ENCODE measurements around the gene LGR6. TPM values are rescaled to one million over a fixed set of nuclear protein-coding genes. Genes with fewer than 3 reads are reported as not detected.

Gene LGR6
- total RNA-seq, 3 donors from 2014 or later: 2.6 to 11.3 TPM; not detected in 1

GRCh38 chr1:202210385-202210784 is 16.8 kb downstream of the LGR6 start:
- H3K36me3 ChIP-seq: no peaks in the 10 kb centered on the region
- DNase-seq (ENCODE audit: low spot score in 2 of 2): peak in 1 of 2 donors; percentile 76
- TF ChIP-seq POLR2AphosphoS5 (IDR thresholded peaks at IDR 0.05) (no peak), CTCF (IDR thresholded peaks at IDR 0.05) (no peak), POLR2A (IDR thresholded peaks at IDR 0.05) (no peak)
- no peak overlapping the region for H3K27ac ChIP-seq
- no peaks in the 10 kb centered on the region for H3K9me3 ChIP-seq
- no peaks in the 10 kb centered on the region for H3K4me1 ChIP-seq
- no peak overlapping the region for H3K4me3 ChIP-seq
- intact Hi-C loops (cut with DNase I; ENCODE audit: low total_unique reads): no loop called here
- peaks cover 0 to 4% of the 10 kb centered on the region in 2 donors for H3K27me3 ChIP-seq

GRCh38 chr1:202210969-202211368 is 17.4 kb downstream of the LGR6 start:
- Histone ChIP-seq H3K9me3 (no peaks in the 10 kb centered on the region), H3K4me1 (no peaks in the 10 kb centered on the region), H3K27ac (no peak overlapping the region), H3K27me3 (peaks cover 0 to 4% of the 10 kb centered on the region in 2 donors), H3K36me3 (no peaks in the 10 kb centered on the region), H3K4me3 (no peak overlapping the region)
- DNase-seq (ENCODE audit: low spot score in 2 of 2): no peak
- intact Hi-C loops (cut with DNase I; ENCODE audit: low total_unique reads): no loop called here
- TF ChIP-seq POLR2A (IDR thresholded peaks at IDR 0.05): no peak
- no peak for TF ChIP-seq CTCF (IDR thresholded peaks at IDR 0.05)

DNA sequence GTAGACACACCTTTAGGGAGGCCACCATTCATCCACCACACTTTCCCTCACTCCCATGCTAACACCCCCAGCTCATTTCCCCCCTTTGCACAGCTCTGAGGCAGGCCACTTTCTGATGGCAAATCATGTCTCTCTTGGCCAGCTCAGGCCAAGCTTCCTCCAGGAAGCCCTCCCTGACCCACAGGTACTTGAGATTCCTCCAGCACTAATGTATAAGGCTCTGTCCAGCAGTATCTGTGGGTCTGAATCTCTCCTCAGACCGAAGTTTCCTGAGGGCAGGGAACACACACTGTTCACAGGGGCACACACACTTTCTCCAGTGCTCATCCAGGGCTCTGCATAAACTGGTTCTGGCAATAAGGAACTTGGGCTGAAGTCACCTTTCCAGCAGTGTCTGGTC is 19.2 kb downstream of the LGR6 start:
- intact Hi-C loops (cut with DNase I; ENCODE audit: low total_unique reads): no loop called here
- Histone ChIP-seq H3K36me3 (no peaks in the 10 kb centered on the region), H3K27ac (no peak overlapping the region)

GRCh38 chr1:202213361-202214088 is 19.9 kb downstream of the LGR6 start:
- TF ChIP-seq POLR2AphosphoS5 (IDR thresholded peaks at IDR 0.05): no peak
- peak in 1 of 3 donors; percentile 12 for TF ChIP-seq CTCF (IDR thresholded peaks at IDR 0.05)
- TF ChIP-seq POLR2A (IDR thresholded peaks at IDR 0.05): no peak
- H3K4me3 ChIP-seq: peak overlapping the region in 2 of 3 donors; percentile 47 to 64
- no peaks in the 10 kb centered on the region for H3K9me3 ChIP-seq
- intact Hi-C loops (cut with DNase I; ENCODE audit: low total_unique reads): no loop called here
- H3K27me3 ChIP-seq: peaks cover 0 to 3% of the 10 kb centered on the region in 2 donors
- peak overlapping the region; percentile 14 to 20 for H3K27ac ChIP-seq
- H3K4me1 ChIP-seq: no peaks in the 10 kb centered on the region
- no peak for DNase-seq (ENCODE audit: low spot score in 2 of 2)
- no peaks in the 10 kb centered on the region for H3K36me3 ChIP-seq

More for the DNA sequence above, 19.2 kb downstream of the LGR6 start:
- Histone ChIP-seq H3K4me1 (no peaks in the 10 kb centered on the region), H3K4me3 (no peak overlapping the region), H3K9me3 (no peaks in the 10 kb centered on the region), H3K27me3 (peaks cover 0 to 4% of the 10 kb centered on the region in 2 donors)
- DNase-seq (ENCODE audit: low spot score in 2 of 2): no peak
- TF ChIP-seq POLR2AphosphoS5 (IDR thresholded peaks at IDR 0.05): no peak
- TF ChIP-seq CTCF (IDR thresholded peaks at IDR 0.05): no peak
- TF ChIP-seq POLR2A (IDR thresholded peaks at IDR 0.05): no peak

DNA sequence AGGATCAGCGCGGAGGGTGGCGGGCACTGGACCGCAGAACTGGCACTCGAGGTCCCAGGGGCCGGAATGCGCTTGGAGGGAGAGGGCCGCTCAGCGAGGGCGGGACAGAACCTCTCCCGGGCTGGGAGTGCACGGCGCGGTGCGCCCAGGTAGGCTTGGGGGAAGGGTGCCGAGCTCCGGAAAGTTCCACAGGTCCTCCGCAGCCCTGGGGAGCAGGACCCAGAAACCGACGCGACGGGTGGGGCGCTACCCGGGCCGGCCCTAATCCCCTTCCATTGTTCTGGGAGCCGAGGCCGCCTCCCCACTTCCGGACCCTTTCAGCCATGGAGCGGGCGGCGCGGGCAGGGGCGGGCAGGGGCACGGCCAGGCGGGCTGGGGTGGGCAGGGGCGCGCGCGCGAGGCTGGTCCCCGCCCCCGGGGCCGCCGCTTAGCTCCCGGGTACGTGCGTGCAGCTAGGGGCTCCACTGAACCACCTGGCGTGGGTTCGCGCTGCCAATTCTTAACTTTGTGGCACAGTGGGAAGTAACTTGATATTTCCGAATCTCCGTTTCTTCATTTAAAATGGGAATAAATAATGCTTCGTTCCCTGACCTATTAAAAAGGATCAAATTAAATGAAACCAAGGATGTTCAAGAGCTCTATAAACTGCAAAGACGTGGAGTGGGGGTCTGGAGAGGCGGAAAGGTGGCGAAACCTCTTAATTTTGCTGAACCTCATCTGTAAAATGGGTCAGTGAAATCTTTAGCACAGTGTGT is 20.7 kb downstream of the LGR6 start:
- Histone ChIP-seq H3K4me3 (peak overlapping the region in 2 of 3 donors; percentile 47 to 64), H3K9me3 (no peaks in the 10 kb centered on the region), H3K4me1 (no peaks in the 10 kb centered on the region), H3K36me3 (no peaks in the 10 kb centered on the region), H3K27me3 (no peaks in the 10 kb centered on the region), H3K27ac (peak overlapping the region; percentile 14 to 20)
- TF ChIP-seq CTCF (IDR thresholded peaks at IDR 0.05) (no peak), POLR2AphosphoS5 (IDR thresholded peaks at IDR 0.05) (no peak), POLR2A (IDR thresholded peaks at IDR 0.05) (no peak)
- intact Hi-C loops (cut with DNase I; ENCODE audit: low total_unique reads): no loop called here
- DNase-seq (ENCODE audit: low spot score in 2 of 2): peak in 1 of 2 donors; percentile 32

Measured in breast epithelium (tissue), 4 donors.